K562 (cell line): ENCODE results near the gene VSIG1. TPM values are rescaled to one million over a fixed set of nuclear protein-coding genes. Genes with fewer than 3 reads are reported as not detected.

Experiments
- ATAC-seq: fragments of 200-7000 bp; cut with Tn5 transposase; 3 replicates; pipeline ENCODE4 v1.9.1; 2020; ENCODE audit warnings: moderate library complexity
- BruUV-seq: library from RNA; stranded (reverse); fragments of 400-500 nt; replicated peaks from 2 replicates; lab custom pipeline; 2021; lab: Mats Ljungman, UMichigan
- CTCF ChIA-PET: fragments of 300-600 bp; formaldehyde crosslinking; extraction: SDS; loops from one replicate; lab custom pipeline; 2021; ENCODE audit warnings: low intra/inter-chr PET ratio; lab: Yijun Ruan, JAX
- POLR2A ChIA-PET: fragments of 300-600, 350-650 bp; sonication (Branson Sonifier 250); formaldehyde crosslinking; extraction: SDS; loops from one replicate; lab custom pipeline; 2021; ENCODE audit warnings: antibody characterized with exemption, inconsistent platforms; lab: Yijun Ruan, JAX
- DNase-seq, 4 experiments: peaks; one replicate each; pipeline versions ENCODE4 v3.0.0 to v3.0.0-alpha.2; 2011 to 2018; ENCODE audit warnings: low spot score in 3 of 4, mixed read lengths in 3 of 4; ENCODE audit errors: extremely low read depth in 1 of 4
- FAIRE-seq: peaks from 2 replicates; lab custom pipeline; 2011; peaks lifted over from hg19 to GRCh38; lab: Jason Lieb, UNC
- H2AFZ ChIP-seq: 2 replicates; pipeline ENCODE4 v1.6.0; 2011; ENCODE audit warnings: low read depth, low read length, control low read depth, inconsistent platforms
- H3K27ac ChIP-seq: fragments of 200-600 bp; 3 replicates; pipeline ENCODE4 v1.8.0; 2011; ENCODE audit warnings: low read depth, mild to moderate bottlenecking, control low read depth, inconsistent platforms, low read length, moderate library complexity, mixed read lengths; ENCODE audit errors: extremely low read depth
- H3K27me3 ChIP-seq, 2 experiments: fragments of 300-600 bp in 1 of 2; 2 replicates in 1 of 2; 3 replicates in 1 of 2; pipeline versions ENCODE4 v1.6.0 to v1.8.0; 2011; ENCODE audit warnings: inconsistent platforms in 2 of 2, low read length in 2 of 2, mild to moderate bottlenecking in 1 of 2, mixed read lengths in 1 of 2, moderate library complexity in 1 of 2; ENCODE audit not compliant: control insufficient read depth in 2 of 2, insufficient read depth in 2 of 2
- H3K36me3 ChIP-seq: fragments of 300-600 bp; 3 replicates; pipeline ENCODE4 v1.8.0; 2011; ENCODE audit warnings: mild to moderate bottlenecking, low read length, inconsistent platforms; ENCODE audit not compliant: control insufficient read depth, insufficient read depth
- H3K4me1 ChIP-seq, 2 experiments: fragments of 200-600 bp in 1 of 2; replicated peaks in 1 of 2; 2 replicates in 1 of 2; 3 replicates in 1 of 2; pipeline versions ENCODE4 v1.5.1 to v1.8.0; 2011; ENCODE audit warnings: inconsistent platforms in 2 of 2, low read length in 2 of 2, mild to moderate bottlenecking in 1 of 2, mixed read lengths in 1 of 2, moderate library complexity in 1 of 2; ENCODE audit not compliant: control insufficient read depth in 2 of 2, insufficient read depth in 2 of 2
- H3K4me2 ChIP-seq: 2 replicates; pipeline ENCODE4 v1.6.1; 2011; ENCODE audit warnings: low read length, control low read depth, inconsistent platforms, mixed read lengths; ENCODE audit not compliant: insufficient read depth
- H3K4me3 ChIP-seq: fragments of 200-600 bp; sonication (generic), shearing (Covaris generic); 2 replicates; pipeline ENCODE4 v1.5.1; 2016; ENCODE audit warnings: control low read depth, inconsistent platforms
- H3K79me2 ChIP-seq: fragments of 200-600 bp; 3 replicates; pipeline ENCODE4 v1.8.0; 2011; ENCODE audit warnings: low read length, inconsistent platforms; ENCODE audit not compliant: control insufficient read depth, insufficient read depth
- H3K9ac ChIP-seq, 2 experiments: 2 replicates each; pipeline versions ENCODE4 v1.6.0 to v1.6.1; 2011; ENCODE audit warnings: low read depth in 2 of 2, low read length in 2 of 2, control low read depth in 1 of 2, inconsistent platforms in 1 of 2, mild to moderate bottlenecking in 1 of 2, mixed read lengths in 1 of 2; ENCODE audit not compliant: insufficient read depth in 1 of 2
- H3K9me1 ChIP-seq: one replicate; pipeline ENCODE4 v1.6.0; 2011; ENCODE audit warnings: inconsistent platforms, mild to moderate bottlenecking, low read length, moderate library complexity; ENCODE audit not compliant: control insufficient read depth, insufficient read depth
- H3K9me3 ChIP-seq: replicated peaks from 2 replicates; pipeline ENCODE4 v1.5.1; 2011; ENCODE audit warnings: low read depth, low read length, inconsistent platforms; ENCODE audit not compliant: control insufficient read depth, insufficient read depth
- H4K20me1 ChIP-seq: replicated peaks from 2 replicates; pipeline ENCODE4 v1.6.1; 2011; ENCODE audit warnings: low read length, inconsistent platforms, mixed read lengths; ENCODE audit not compliant: control insufficient read depth, insufficient read depth
- CREBBP ChIP-seq: IDR thresholded peaks from one replicate; pipeline ENCODE4 v1.6.1; 2012; ENCODE audit warnings: low read depth, mild to moderate bottlenecking, control low read depth, inconsistent platforms, low read length
- MBD1 ChIP-seq: fragments of 250-450 bp; sonication (Bioruptor Pico); IDR thresholded peaks from 2 replicates; pipeline ENCODE4 v1.8.0; 2022; ENCODE audit warnings: inconsistent platforms
- NR4A1 ChIP-seq, 2 experiments: fragments of 250-450 bp in 1 of 2; fragments of 450-650 bp in 1 of 2; sonication (Bioruptor Pico) in 1 of 2; IDR thresholded peaks; 2 replicates each; pipeline versions ENCODE4 v1.4.0 to v1.6.1; 2016 to 2020; ENCODE audit warnings: mild to moderate bottlenecking in 2 of 2, missing compliant biosample characterization in 1 of 2, missing genetic modification characterization in 1 of 2, moderate library complexity in 1 of 2
- PRDM10 ChIP-seq: fragments of 450-650 bp; IDR thresholded peaks from 2 replicates; pipeline ENCODE4 v1.6.1; 2018; ENCODE audit not compliant: partially characterized antibody
- PRPF4 ChIP-seq: fragments of 200-400 bp; formaldehyde crosslinking; IDR thresholded peaks from one replicate; pipeline ENCODE4 v1.6.1; 2017; ENCODE audit warnings: low read length, low read depth, mild to moderate bottlenecking; ENCODE audit not compliant: insufficient read depth, poor library complexity, severe bottlenecking
- PTBP1 ChIP-seq: fragments of 200-400 bp; formaldehyde crosslinking; IDR thresholded peaks from 2 replicates; pipeline ENCODE4 v1.6.1; 2017; ENCODE audit warnings: low read depth, low read length
- RBM34 ChIP-seq: fragments of 200-400 bp; formaldehyde crosslinking; IDR thresholded peaks from 2 replicates; pipeline ENCODE4 v1.6.1; 2018; ENCODE audit warnings: low read length, borderline replicate concordance; ENCODE audit not compliant: insufficient read depth
- RERE ChIP-seq: sonication (generic); formaldehyde crosslinking; IDR thresholded peaks from 2 replicates; pipeline ENCODE4 v1.8.0; 2023; ENCODE audit warnings: missing genetic modification reagents, mild to moderate bottlenecking, borderline replicate concordance
- TAF9B ChIP-seq: fragments of 450-650 bp; IDR thresholded peaks from 2 replicates; pipeline ENCODE4 v1.6.1; 2018; ENCODE audit warnings: mild to moderate bottlenecking; ENCODE audit not compliant: partially characterized antibody
- WGBS: fragments of 100-300 bp; shearing (Covaris generic); methylation state at CpG from one replicate; pipeline ENCODE4 v1.1.6; 2016; ENCODE audit warnings: low coverage, mixed read lengths; ENCODE audit not compliant: insufficient coverage; ENCODE audit errors: missing lambda C conversion rate; 5-methylcytosine and 5-hydroxymethylcytosine counted together
- in situ Hi-C: fragments of 300-500 bp; cut with MboI; formaldehyde crosslinking; loops from 4 replicates; pipeline ENCODE4 v1.15.0; 2018; ENCODE audit warnings: inconsistent platforms, mixed read lengths
- intact Hi-C: fragments of 100-400 bp; cut with micrococcal nuclease; formaldehyde crosslinking; loops from 2 replicates; pipeline ENCODE4 v1.14.2; 2022
- polyA plus RNA-seq, 8 experiments: library from polyadenylated mRNA; depleted of rRNA in 4 of 8; stranded (reverse) in 5 of 8; unstranded in 3 of 8; fragments of >200 nt; fragmentation: Nextera tagmentation in 2 of 8; fragmentation: Illumina TruSeq in 1 of 8; extraction: Ambion mirVana in 2 of 8; extraction: Trizol in 1 of 8; gene quantifications; 2 replicates each; pipeline versions ENCODE4 v1.2.1 to v1.2.3, GENCODE V29; 2011 to 2014; ENCODE audit warnings: inconsistent platforms in 1 of 8, missing spikeins in 1 of 8
- total RNA-seq, 7 experiments: library from RNA; depleted of rRNA in 6 of 7; stranded (reverse); fragments of >200 nt in 6 of 7; fragmentation: Illumina TruSeq in 2 of 7; extraction: Trizol in 2 of 7; gene quantifications; 2 replicates each; pipeline versions ENCODE4 v1.2.1 to v1.2.3, GENCODE V29; 2011 to 2021; ENCODE audit warnings: low replicate concordance in 1 of 7

VSIG1 gene
- total and polyA plus RNA-seq, 9 of the 15 experiments (the other 6 are each of a cell fraction or from before 2014, with no cell fraction given) = not detected

GRCh38 chrX:108123591-108124366 lies 78.9 kb downstream of the VSIG1 start:
- H3K4me2 ChIP-seq = no peak overlapping the region
- H3K4me3 ChIP-seq = no peak overlapping the region
- H2AFZ ChIP-seq = no peak overlapping the region
- H4K20me1 ChIP-seq = no peaks in the 10 kb centered on the region; the same call in 1 of the 2 replicates
- no peaks in the 10 kb centered on the region for H3K9me1 ChIP-seq
- H3K27me3 ChIP-seq = no peaks in the 10 kb centered on the region
- no peak for FAIRE-seq
- no peak overlapping the region for H3K27ac ChIP-seq
- no TSS peak for BruUV-seq
- H3K36me3 ChIP-seq = no peaks in the 10 kb centered on the region
- no peaks in the 10 kb centered on the region for H3K9me3 ChIP-seq
- H3K4me1 ChIP-seq = no peaks in the 10 kb centered on the region; a peak in 1 of 5 replicates
- ChIA-PET CTCF (no interaction called here), POLR2A (interaction anchor here (0.9 to 1.8 kb wide), 3 partner anchors 10 to 33 kb away, joined by 4 to 8 read pairs (median 6); partner anchors contain the start of genes ATG4A and PSMD10)
- in situ Hi-C loops (no loop called here), intact Hi-C loops (no loop called here)
- H3K79me2 ChIP-seq = no peaks in the 10 kb centered on the region
- H3K9ac ChIP-seq = no peak overlapping the region
- 52% methylated on average over 3 of the region's 3 CpGs for WGBS
- no peak for ATAC-seq
- DNase-seq = no peak
- TF ChIP-seq PTBP1 = no peak
- no peak for TF ChIP-seq CREBBP
- no peak for TF ChIP-seq TAF9B
- TF ChIP-seq NR4A1 (CRISPR knock-in tag; IDR thresholded peaks at IDR 0.05) = no peak
- TF ChIP-seq NR4A1 (tag; IDR thresholded peaks at IDR 0.05) = no peak
- no peak for TF ChIP-seq RERE (CRISPR knock-in tag)
- TF ChIP-seq MBD1 (CRISPR knock-in tag) = no peak
- TF ChIP-seq RBM34 = no peak
- TF ChIP-seq PRDM10 = no peak
- no peak for TF ChIP-seq PRPF4
